NOMO-1 treated with dmso at 0.1 percent for 144 hours (cell line): ENCODE data around the gene ARHGAP20.
A peak's percentile ranks its signal among the peaks of the same experiment; 100 is the strongest.

Source experiments
- DNase-seq: peaks from one replicate; lab custom pipeline; 2025; ENCODE audit not compliant: unreplicated experiment; lab: John Stamatoyannopoulos, UW

The ARHGAP20 gene

GRCh38 chr11:110711776-110712658 lies at the start of gene ARHGAP20:
Gene ARHGAP20, minus strand, starts transcription at chr11:110712437. Its CDS starts 206 bp downstream, at chr11:110712231.
- DNase-seq = peak; percentile 35

GRCh38 chr11:110761991-110762390 lies 49.8 kb upstream of the ARHGAP20 start:
- DNase-seq = no peak

- DNase-seq = no peak
These were observed 48.9 kb upstream of the ARHGAP20 start for GRCh38 chr11:110761131-110761530.

- DNase-seq = no peak
These were observed 47.7 kb upstream of the ARHGAP20 start for GRCh38 chr11:110759972-110760381.

GRCh38 chr11:110757962-110758755 lies 45.9 kb upstream of the ARHGAP20 start:
- no peak for DNase-seq

GRCh38 chr11:110757066-110757465 lies 44.8 kb upstream of the ARHGAP20 start:
- DNase-seq = no peak

- no peak for DNase-seq
These were observed 43.7 kb upstream of the ARHGAP20 start for GRCh38 chr11:110755941-110756340.

GRCh38 chr11:110752890-110753289 lies 40.7 kb upstream of the ARHGAP20 start:
- no peak for DNase-seq

- no peak for DNase-seq
These were observed 37.9 kb upstream of the ARHGAP20 start for GRCh38 chr11:110750100-110750499.

- DNase-seq = no peak
These were observed 35.3 kb upstream of the ARHGAP20 start for GRCh38 chr11:110747531-110747930.

GRCh38 chr11:110738641-110739040 lies 26.4 kb upstream of the ARHGAP20 start:
- no peak for DNase-seq

- DNase-seq = no peak
These were observed 25.4 kb upstream of the ARHGAP20 start for GRCh38 chr11:110737593-110737992.

GRCh38 chr11:110736171-110736553 lies 23.9 kb upstream of the ARHGAP20 start:
- DNase-seq = no peak

- no peak for DNase-seq
These were observed 23.4 kb upstream of the ARHGAP20 start for GRCh38 chr11:110735455-110736170.

- no peak for DNase-seq
These were observed 22.6 kb upstream of the ARHGAP20 start for GRCh38 chr11:110734790-110735189.

GRCh38 chr11:110730773-110731172 lies 18.5 kb upstream of the ARHGAP20 start:
- no peak for DNase-seq

- no peak for DNase-seq
These were observed 16.6 kb upstream of the ARHGAP20 start for GRCh38 chr11:110728883-110729282.

- DNase-seq = no peak
These were observed 16.2 kb upstream of the ARHGAP20 start for GRCh38 chr11:110728476-110728875.

- DNase-seq = no peak
These were observed 12.1 kb upstream of the ARHGAP20 start for GRCh38 chr11:110724358-110724757.

GRCh38 chr11:110720431-110721275 lies 8.4 kb upstream of the ARHGAP20 start:
- DNase-seq = no peak
